Fibroblast of lung (primary cell): ENCODE measurements around the gene ALOX12B. TPM values are rescaled to one million over a fixed set of nuclear protein-coding genes. Genes with fewer than 3 reads are reported as not detected.

Source experiments
- DNase-seq, 2 donors: peaks; one replicate each; pipeline versions ENCODE4 v3.0.0 to v3.0.0-alpha.2; 2010; ENCODE audit warnings: low read depth in 2 of 2
- H2AFZ ChIP-seq: 2 replicates; pipeline ENCODE4 v1.5.1; 2012; ENCODE audit warnings: low read length, control low read depth, inconsistent platforms
- H3K27ac ChIP-seq: 2 replicates; pipeline ENCODE4 v1.5.1; 2011; ENCODE audit warnings: low read length, control low read depth; ENCODE audit not compliant: insufficient read depth
- H3K27me3 ChIP-seq: 2 replicates; pipeline ENCODE4 v1.5.1; 2011; ENCODE audit warnings: mild to moderate bottlenecking, low read length; ENCODE audit not compliant: control insufficient read depth, insufficient read depth
- H3K36me3 ChIP-seq: 2 replicates; pipeline ENCODE4 v1.5.1; 2011; ENCODE audit warnings: low read length; ENCODE audit not compliant: control insufficient read depth, insufficient read depth
- H3K4me1 ChIP-seq: 2 replicates; pipeline ENCODE4 v1.5.1; 2011; ENCODE audit warnings: low read length; ENCODE audit not compliant: control insufficient read depth, insufficient read depth; ENCODE audit errors: extremely low read depth
- H3K4me2 ChIP-seq: 2 replicates; pipeline ENCODE4 v1.5.1; 2011; ENCODE audit warnings: low read length, control low read depth; ENCODE audit not compliant: insufficient read depth; ENCODE audit errors: extremely low read depth
- H3K4me3 ChIP-seq, 4 experiments: fragments of 200-600 bp in 1 of 4; sonication (generic) in 1 of 4; replicated peaks in 1 of 4; 2 replicates each; pipeline ENCODE4 v1.5.1; 2011 to 2016; ENCODE audit warnings: low read length in 4 of 4, low read depth in 3 of 4, mild to moderate bottlenecking in 3 of 4, control low read depth in 2 of 4, inconsistent platforms in 1 of 4, mixed read lengths in 1 of 4; ENCODE audit not compliant: insufficient read depth in 1 of 4; ENCODE audit errors: control extremely low read depth in 1 of 4
- H3K79me2 ChIP-seq: 2 replicates; pipeline ENCODE4 v1.5.1; 2012; ENCODE audit warnings: mild to moderate bottlenecking, low read length, inconsistent platforms; ENCODE audit not compliant: control insufficient read depth, insufficient read depth
- H3K9ac ChIP-seq: 2 replicates; pipeline ENCODE4 v1.5.1; 2011; ENCODE audit warnings: mild to moderate bottlenecking, low read length, control low read depth; ENCODE audit not compliant: insufficient read depth
- H3K9me3 ChIP-seq: 2 replicates; pipeline ENCODE4 v1.5.1; 2012; ENCODE audit warnings: low read depth, low read length; ENCODE audit not compliant: control insufficient read depth, insufficient read depth
- H4K20me1 ChIP-seq: 2 replicates; pipeline ENCODE4 v1.5.1; 2011; ENCODE audit warnings: low read length; ENCODE audit not compliant: control insufficient read depth, insufficient read depth; ENCODE audit errors: extremely low read depth
- EZH2 ChIP-seq: IDR thresholded peaks from 2 replicates; pipeline ENCODE4 v1.5.1; 2012; ENCODE audit warnings: low read length, control low read depth, mild to moderate bottlenecking; ENCODE audit errors: missing control alignments
- polyA plus RNA-seq, 2 donors: library from polyadenylated mRNA; depleted of rRNA in 1 of 2; stranded (reverse) in 1 of 2; unstranded in 1 of 2; fragments of >200 nt; gene quantifications; 2 replicates each; pipeline ENCODE4 v1.2.1, GENCODE V29; 2011 to 2012; ENCODE audit warnings: missing spikeins in 1 of 2
- total RNA-seq: library from RNA; depleted of rRNA; stranded (reverse); fragments of >200 nt; gene quantifications from 2 replicates; pipeline ENCODE4 v1.2.1, GENCODE V29; 2014
- TF ChIP-seq, protein P1 (sequence below), 2 donors: IDR thresholded peaks in 1 of 2; conservative IDR thresholded peaks in 1 of 2; 1 replicate in 1 of 2; 2 replicates in 1 of 2; pipeline ENCODE4 v1.5.1; 2011 to 2012; ENCODE audit warnings: low read length in 2 of 2, control low read depth in 1 of 2, inconsistent platforms in 1 of 2, low read depth in 1 of 2, mild to moderate bottlenecking in 1 of 2

Gene ALOX12B
- total and polyA plus RNA-seq, 2 donors (not counting 1 experiment from before 2014, with no cell fraction given), result not detected

DNA sequence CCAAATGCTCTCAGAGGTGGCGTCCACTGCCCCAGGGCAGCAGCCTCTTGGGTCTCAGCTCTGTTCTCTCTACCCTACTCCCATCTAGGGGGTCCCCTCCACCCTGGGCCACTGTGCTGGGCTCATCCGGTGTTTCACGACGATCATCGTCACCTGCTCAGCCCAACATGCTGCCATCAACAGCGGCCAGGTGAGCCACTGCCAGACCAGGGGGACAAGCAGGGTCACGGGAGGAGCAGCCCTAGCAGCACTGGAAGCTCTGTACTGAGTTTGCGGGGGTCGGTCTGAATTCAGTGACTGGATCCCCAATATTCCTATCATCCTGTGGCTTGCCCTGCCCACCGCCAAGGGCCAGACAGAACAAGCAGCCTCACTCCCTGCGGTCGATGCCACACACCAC is 16.0 kb downstream of the ALOX12B start:
- Histone ChIP-seq H3K9ac (no peak overlapping the region), H3K27ac (no peak overlapping the region), H3K9me3 (no peaks in the 10 kb centered on the region), H3K4me3 (no peak overlapping the region), H2AFZ (no peak overlapping the region), H4K20me1 (no peaks in the 10 kb centered on the region), H3K79me2 (no peaks in the 10 kb centered on the region), H3K36me3 (no peaks in the 10 kb centered on the region), H3K4me2 (no peak overlapping the region), H3K4me1 (no peaks in the 10 kb centered on the region), H3K27me3 (peaks cover 52% of the 10 kb centered on the region)
- no peak for TF ChIP-seq EZH2
- TF ChIP-seq, protein P1, sequence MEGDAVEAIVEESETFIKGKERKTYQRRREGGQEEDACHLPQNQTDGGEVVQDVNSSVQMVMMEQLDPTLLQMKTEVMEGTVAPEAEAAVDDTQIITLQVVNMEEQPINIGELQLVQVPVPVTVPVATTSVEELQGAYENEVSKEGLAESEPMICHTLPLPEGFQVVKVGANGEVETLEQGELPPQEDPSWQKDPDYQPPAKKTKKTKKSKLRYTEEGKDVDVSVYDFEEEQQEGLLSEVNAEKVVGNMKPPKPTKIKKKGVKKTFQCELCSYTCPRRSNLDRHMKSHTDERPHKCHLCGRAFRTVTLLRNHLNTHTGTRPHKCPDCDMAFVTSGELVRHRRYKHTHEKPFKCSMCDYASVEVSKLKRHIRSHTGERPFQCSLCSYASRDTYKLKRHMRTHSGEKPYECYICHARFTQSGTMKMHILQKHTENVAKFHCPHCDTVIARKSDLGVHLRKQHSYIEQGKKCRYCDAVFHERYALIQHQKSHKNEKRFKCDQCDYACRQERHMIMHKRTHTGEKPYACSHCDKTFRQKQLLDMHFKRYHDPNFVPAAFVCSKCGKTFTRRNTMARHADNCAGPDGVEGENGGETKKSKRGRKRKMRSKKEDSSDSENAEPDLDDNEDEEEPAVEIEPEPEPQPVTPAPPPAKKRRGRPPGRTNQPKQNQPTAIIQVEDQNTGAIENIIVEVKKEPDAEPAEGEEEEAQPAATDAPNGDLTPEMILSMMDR (conservative IDR thresholded peaks at IDR 0.05 in 1 of 2, IDR thresholded peaks at IDR 0.05 in 1 of 2; ENCODE audit: low read depth in 1 of 2, low read length in 2 of 2), result no peak
- DNase-seq, result no peak

DNA sequence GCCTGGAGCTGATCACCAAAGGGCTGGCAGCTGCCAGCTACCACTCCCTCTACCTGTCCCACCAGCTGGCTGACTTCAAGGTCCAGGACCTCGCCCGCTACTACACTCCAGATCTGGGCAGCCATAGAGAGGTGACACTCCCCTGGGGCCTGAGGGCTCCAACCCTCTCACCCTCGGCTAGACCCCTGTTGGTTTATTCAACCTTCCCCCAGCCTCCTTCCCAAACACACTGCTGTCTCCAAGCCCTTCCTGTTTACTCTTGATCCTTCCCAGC is 18.0 kb downstream of the ALOX12B start:
- no peak overlapping the region for H3K4me3 ChIP-seq
- H2AFZ ChIP-seq, result no peak overlapping the region
- no peak overlapping the region for H3K27ac ChIP-seq
- H3K9ac ChIP-seq, result no peak overlapping the region
- no peaks in the 10 kb centered on the region for H3K9me3 ChIP-seq
- no peaks in the 10 kb centered on the region for H3K4me1 ChIP-seq
- no peaks in the 10 kb centered on the region for H3K79me2 ChIP-seq
- TF ChIP-seq EZH2, result no peak
- TF ChIP-seq, protein P1 (conservative IDR thresholded peaks at IDR 0.05 in 1 of 2, IDR thresholded peaks at IDR 0.05 in 1 of 2; ENCODE audit: low read depth in 1 of 2, low read length in 2 of 2), result no peak
- no peak for DNase-seq
- H3K36me3 ChIP-seq, result no peaks in the 10 kb centered on the region
- H3K4me2 ChIP-seq, result no peak overlapping the region
- H3K27me3 ChIP-seq, result peaks cover 50% of the 10 kb centered on the region
- no peaks in the 10 kb centered on the region for H4K20me1 ChIP-seq

DNA sequence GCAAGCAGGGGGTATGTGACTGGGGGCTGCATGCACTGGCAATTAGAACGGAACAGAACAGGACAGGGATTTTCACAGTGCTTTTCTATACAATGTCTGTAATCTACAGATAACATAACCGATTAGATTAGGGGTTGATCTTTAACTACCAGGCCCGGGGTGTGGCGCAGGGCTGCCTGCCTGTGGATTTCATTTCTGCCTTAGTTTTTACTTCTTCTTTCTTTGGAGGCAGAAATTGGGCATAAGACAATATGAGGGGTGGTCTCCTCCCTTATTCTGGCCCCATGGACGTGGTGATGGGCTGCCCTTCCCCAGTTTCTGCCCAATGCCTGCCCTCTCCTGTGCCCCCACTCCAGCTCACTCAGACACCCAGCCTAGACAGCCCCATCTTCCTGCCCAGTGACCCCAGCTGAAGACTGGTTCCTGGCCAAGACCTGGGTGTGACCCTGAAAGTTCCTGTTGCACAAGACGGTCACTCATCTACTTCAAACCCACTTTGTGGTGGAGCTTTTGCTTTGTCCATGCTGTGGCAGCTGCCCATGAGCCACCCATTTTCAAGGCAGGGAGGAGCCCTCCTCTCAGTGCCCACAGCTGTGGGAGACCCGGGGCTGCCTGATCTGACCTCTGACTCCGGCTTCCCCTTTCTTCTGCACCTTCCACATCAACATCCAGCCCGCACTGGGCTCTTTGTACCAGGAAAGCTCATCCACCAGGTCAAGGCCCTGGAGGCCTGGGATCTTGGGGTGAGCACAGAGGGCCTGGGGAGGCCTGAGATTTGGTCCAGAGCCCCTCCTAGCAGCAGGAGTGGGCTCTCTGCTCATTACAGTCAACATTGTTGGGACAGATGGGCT is 18.6 kb downstream of the ALOX12B start:
- no peak for TF ChIP-seq EZH2
- TF ChIP-seq, protein P1 (conservative IDR thresholded peaks at IDR 0.05 in 1 of 2, IDR thresholded peaks at IDR 0.05 in 1 of 2; ENCODE audit: low read depth in 1 of 2, low read length in 2 of 2), result no peak

More for the DNA sequence above, 18.6 kb downstream of the ALOX12B start:
- Histone ChIP-seq H3K4me1 (no peaks in the 10 kb centered on the region), H3K36me3 (no peaks in the 10 kb centered on the region), H3K4me3 (no peak overlapping the region), H3K27ac (no peak overlapping the region), H4K20me1 (no peaks in the 10 kb centered on the region), H3K9me3 (no peaks in the 10 kb centered on the region), H2AFZ (no peak overlapping the region), H3K4me2 (no peak overlapping the region), H3K27me3 (peaks cover 45% of the 10 kb centered on the region), H3K79me2 (no peaks in the 10 kb centered on the region), H3K9ac (no peak overlapping the region)
- DNase-seq, result no peak
